H1 (cell line): ENCODE data around the gene SPDYE3. TPM values are rescaled to one million over a fixed set of nuclear protein-coding genes. Genes with fewer than 3 reads are reported as not detected.
"Not testable (repeated sequence)": the region's sequence is repeated elsewhere in the genome, so short reads cannot be mapped to it uniquely, and the experiment has no call there.

Source experiments
- CTCF ChIA-PET: fragments of 300-600 bp; sonication (Branson Sonifier 250); formaldehyde crosslinking; loops from one replicate; lab custom pipeline; 2021; ENCODE audit not compliant: partially characterized antibody; lab: Charles Lee
- POLR2A ChIA-PET: fragments of 300-600 bp; sonication (Branson Sonifier 250); formaldehyde crosslinking; loops from one replicate; lab custom pipeline; 2021; ENCODE audit warnings: inconsistent platforms; ENCODE audit not compliant: partially characterized antibody; lab: Charles Lee
- DNase-seq, 2 experiments: peaks; one replicate each; pipeline versions ENCODE4 v3.0.0 to v3.0.0-alpha.2; 2010 to 2022; ENCODE audit warnings: low spot score in 2 of 2, low read depth in 1 of 2, mixed read lengths in 1 of 2
- FAIRE-seq: peaks from 2 replicates; lab custom pipeline; 2011; peaks lifted over from hg19 to GRCh38; lab: Jason Lieb, UNC
- H2AFZ ChIP-seq: 2 replicates; pipeline ENCODE4 v1.8.1; 2012; ENCODE audit warnings: low read length, inconsistent platforms
- H2AK5ac ChIP-seq: 2 replicates; pipeline ENCODE4 v1.6.1; 2013; ENCODE audit warnings: low read depth, low read length
- H2BK120ac ChIP-seq: replicated peaks from 2 replicates; pipeline ENCODE3; 2013; ENCODE audit warnings: low read depth, low read length, inconsistent platforms
- H2BK12ac ChIP-seq: 2 replicates; pipeline ENCODE4 v1.6.1; 2013; ENCODE audit warnings: low read depth, low read length
- H2BK15ac ChIP-seq: 2 replicates; pipeline ENCODE4 v1.6.1; 2013; ENCODE audit warnings: low read length
- H2BK20ac ChIP-seq: 2 replicates; pipeline ENCODE4 v1.6.1; 2013; ENCODE audit warnings: low read length
- H2BK5ac ChIP-seq: 2 replicates; pipeline ENCODE4 v1.6.1; 2013; ENCODE audit warnings: low read depth, low read length
- H3K14ac ChIP-seq: 2 replicates; pipeline ENCODE4 v1.6.1; 2013; ENCODE audit warnings: inconsistent platforms; ENCODE audit not compliant: insufficient read length
- H3K18ac ChIP-seq: 2 replicates; pipeline ENCODE4 v1.6.1; 2013; ENCODE audit warnings: low read length; ENCODE audit errors: extremely low read depth
- H3K23ac ChIP-seq: 2 replicates; pipeline ENCODE4 v1.6.1; 2013; ENCODE audit warnings: inconsistent platforms; ENCODE audit not compliant: insufficient read length
- H3K23me2 ChIP-seq: 2 replicates; pipeline ENCODE4 v1.6.1; 2013; ENCODE audit warnings: low read depth, low read length
- H3K27ac ChIP-seq: 2 replicates; pipeline ENCODE4 v1.6.1; 2011; ENCODE audit warnings: low read depth, low read length, inconsistent platforms
- H3K27me3 ChIP-seq, 4 experiments: replicated peaks in 1 of 4; 1 replicate in 1 of 4; 2 replicates in 3 of 4; pipeline versions ENCODE4 v1.6.1 to v1.8.1; 2011 to 2013; ENCODE audit warnings: low read length in 3 of 4, mild to moderate bottlenecking in 3 of 4, inconsistent platforms in 2 of 4, mixed read lengths in 2 of 4, moderate library complexity in 1 of 4; ENCODE audit not compliant: control insufficient read depth in 3 of 4, insufficient read depth in 3 of 4; ENCODE audit errors: extremely low read depth in 1 of 4
- H3K36me3 ChIP-seq, 4 experiments: 2 replicates each; pipeline versions ENCODE4 v1.6.1 to v1.8.1; 2011 to 2013; ENCODE audit warnings: mild to moderate bottlenecking in 4 of 4, low read length in 3 of 4, moderate library complexity in 2 of 4, control low read depth in 1 of 4, inconsistent platforms in 1 of 4; ENCODE audit not compliant: insufficient read depth in 4 of 4, control insufficient read depth in 2 of 4
- H3K4ac ChIP-seq: replicated peaks from 2 replicates; pipeline ENCODE3; 2013; ENCODE audit warnings: low read length, low read depth, mixed read lengths, inconsistent platforms; ENCODE audit not compliant: insufficient read length
- H3K4me1 ChIP-seq, 4 experiments: replicated peaks in 1 of 4; 1 replicate in 1 of 4; 2 replicates in 3 of 4; pipeline versions ENCODE4 v1.6.1 to v1.8.1; 2011 to 2013; ENCODE audit warnings: low read length in 3 of 4, inconsistent platforms in 2 of 4, mixed read lengths in 1 of 4; ENCODE audit not compliant: insufficient read depth in 4 of 4, control insufficient read depth in 3 of 4
- H3K4me2 ChIP-seq, 2 experiments: 2 replicates each; pipeline versions ENCODE4 v1.6.1 to v1.8.1; 2011 to 2013; ENCODE audit warnings: low read depth in 2 of 2, low read length in 2 of 2, control low read depth in 1 of 2, inconsistent platforms in 1 of 2, mild to moderate bottlenecking in 1 of 2; ENCODE audit not compliant: insufficient read depth in 1 of 2
- H3K4me3 ChIP-seq, 4 experiments: fragments of 200-600, 300-600 bp in 1 of 4; sonication (generic), shearing (Covaris generic), sonication (Bioruptor Twin) in 1 of 4; 2 replicates each; pipeline versions ENCODE4 v1.5.1 to v1.8.1; 2011 to 2016; ENCODE audit warnings: low read length in 4 of 4, low read depth in 3 of 4, control low read depth in 2 of 4, inconsistent platforms in 2 of 4, mild to moderate bottlenecking in 2 of 4, mixed read lengths in 1 of 4, moderate library complexity in 1 of 4; ENCODE audit not compliant: insufficient read depth in 2 of 4; ENCODE audit errors: extremely low read depth in 1 of 4
- H3K56ac ChIP-seq: replicated peaks from 2 replicates; pipeline ENCODE3; 2013; ENCODE audit warnings: low read depth, mild to moderate bottlenecking, mixed read lengths, low read length, inconsistent platforms; ENCODE audit not compliant: insufficient read length
- H3K79me1 ChIP-seq: 2 replicates; pipeline ENCODE4 v1.6.1; 2013; ENCODE audit warnings: low read depth, low read length, control low read depth
- H3K79me2 ChIP-seq, 2 experiments: 2 replicates each; pipeline versions ENCODE4 v1.6.1 to v1.8.1; 2012 to 2013; ENCODE audit warnings: low read length in 2 of 2, mild to moderate bottlenecking in 2 of 2, inconsistent platforms in 1 of 2; ENCODE audit not compliant: insufficient read depth in 2 of 2, control insufficient read depth in 1 of 2
- H3K9ac ChIP-seq, 4 experiments: replicated peaks in 1 of 4; 1 replicate in 1 of 4; 2 replicates in 3 of 4; pipeline versions ENCODE4 v1.6.1 to v1.8.1; 2011 to 2013; ENCODE audit warnings: low read depth in 3 of 4, low read length in 3 of 4, control low read depth in 2 of 4, mild to moderate bottlenecking in 2 of 4, moderate library complexity in 2 of 4, inconsistent platforms in 1 of 4; ENCODE audit errors: extremely low read depth in 1 of 4
- H3K9me3 ChIP-seq, 2 experiments: 2 replicates each; pipeline versions ENCODE4 v1.6.1 to v1.8.1; 2012 to 2013; ENCODE audit warnings: mild to moderate bottlenecking in 2 of 2, moderate library complexity in 2 of 2, control low read depth in 1 of 2, inconsistent platforms in 1 of 2, low read depth in 1 of 2, low read length in 1 of 2, mixed read lengths in 1 of 2; ENCODE audit not compliant: insufficient read depth in 2 of 2
- H4K20me1 ChIP-seq, 2 experiments: replicated peaks in 1 of 2; 2 replicates each; pipeline versions ENCODE3 to v1.8.1; 2011 to 2013; ENCODE audit warnings: inconsistent platforms in 2 of 2, low read length in 2 of 2, mild to moderate bottlenecking in 1 of 2; ENCODE audit not compliant: insufficient read depth in 2 of 2, control insufficient read depth in 1 of 2
- H4K5ac ChIP-seq: 2 replicates; pipeline ENCODE4 v1.6.1; 2013; ENCODE audit warnings: low read length, low read depth, mixed read lengths, inconsistent platforms; ENCODE audit not compliant: insufficient read length
- H4K8ac ChIP-seq: 2 replicates; pipeline ENCODE4 v1.8.0; 2013; ENCODE audit warnings: mild to moderate bottlenecking, moderate library complexity, low read length, inconsistent platforms; ENCODE audit not compliant: insufficient read depth; ENCODE audit errors: extremely low read depth
- H4K91ac ChIP-seq: replicated peaks from 2 replicates; pipeline ENCODE3; 2013; ENCODE audit warnings: low read length, mixed read lengths, inconsistent platforms; ENCODE audit not compliant: insufficient read length
- GTF2F1 ChIP-seq: IDR thresholded peaks from 2 replicates; pipeline ENCODE4 v1.6.1; 2012; ENCODE audit warnings: low read depth, low read length, improper control_type of control experiment, borderline replicate concordance
- TAF7 ChIP-seq: optimal IDR thresholded peaks from 2 replicates; pipeline ENCODE3; 2011; ENCODE audit warnings: low read depth, mild to moderate bottlenecking, inconsistent platforms, low read length, moderate library complexity, borderline replicate concordance
- ZNF274 ChIP-seq: IDR thresholded peaks from 2 replicates; pipeline ENCODE4 v1.7.0; 2012; ENCODE audit warnings: low read length, borderline replicate concordance; ENCODE audit errors: extremely low read depth
- WGBS, 2 experiments: shearing (Covaris generic) in 1 of 2; methylation state at CpG; one replicate each; pipeline versions ENCODE4 v1.1.6 to v1.1.7; 2013 to 2015; ENCODE audit warnings: low lambda C conversion rate in 2 of 2, mixed read lengths in 2 of 2, inconsistent platforms in 1 of 2, low coverage in 1 of 2, missing lambda C conversion rate in 1 of 2; ENCODE audit not compliant: insufficient replicate concordance in 2 of 2, insufficient coverage in 1 of 2, insufficient read length in 1 of 2; ENCODE audit errors: extremely low coverage in 1 of 2, missing lambda C conversion rate in 1 of 2; 5-methylcytosine and 5-hydroxymethylcytosine counted together
- polyA plus RNA-seq, 7 experiments: library from polyadenylated mRNA; depleted of rRNA in 3 of 7; stranded (reverse) in 5 of 7; unstranded in 2 of 7; fragments of >200 nt in 5 of 7; fragments of 200-250 nt in 2 of 7; gene quantifications; 1 replicate in 5 of 7; 2 replicates in 1 of 7; 4 replicates in 1 of 7; pipeline versions ENCODE4 v1.2.1 to v1.2.3, GENCODE V29; 2011 to 2013; ENCODE audit warnings: missing spikeins in 2 of 7, mixed read lengths in 2 of 7
- total RNA-seq: library from RNA; stranded (reverse); fragmentation: NEBNext Ultra II Directional; extraction: Animal tissue kit (Norgen Biotek cat#: 25700); gene quantifications from 2 replicates; pipeline ENCODE4 v1.2.1, GENCODE V29; 2021

SPDYE3 gene
- total and polyA plus RNA-seq, 2 of the 8 experiments (the other 6 are each of a cell fraction or from before 2014, with no cell fraction given): not detected

GRCh38 chr7:100363098-100363497, 55.6 kb downstream of the SPDYE3 start (continued):
- TF ChIP-seq ZNF274: no peak
- no peak for TF ChIP-seq GTF2F1
- TF ChIP-seq TAF7: no peak

GRCh38 chr7:100363797-100364196, 56.3 kb downstream of the SPDYE3 start:
- not testable (repeated sequence) for H3K79me2 ChIP-seq, H2BK15ac ChIP-seq, H3K23me2 ChIP-seq, H3K18ac ChIP-seq, H2BK12ac ChIP-seq, H2BK20ac ChIP-seq, H3K23ac ChIP-seq, H3K56ac ChIP-seq, H4K91ac ChIP-seq, H4K20me1 ChIP-seq, H4K5ac ChIP-seq, DNase-seq, H3K14ac ChIP-seq, H2AK5ac ChIP-seq, H3K4me3 ChIP-seq, H3K79me1 ChIP-seq, H2BK5ac ChIP-seq, H3K4me1 ChIP-seq, H3K9ac ChIP-seq, H3K4ac ChIP-seq, H3K27ac ChIP-seq, H3K27me3 ChIP-seq, H4K8ac ChIP-seq, FAIRE-seq, H2AFZ ChIP-seq, H2BK120ac ChIP-seq, H3K9me3 ChIP-seq, H3K4me2 ChIP-seq
- 94% methylated on average over 7 of the region's 7 CpGs; no CpG with 5 or more reads in 1 of the 2 experiments for WGBS, 2 experiments
- peaks cover 16 to 64% (median 35%) of the 10 kb centered on the region in 4 experiments for H3K36me3 ChIP-seq
- CTCF ChIA-PET: interaction anchor here (1.1 to 1.3 kb wide), 2 partner anchors 19 to 43 kb away, joined by 3 read pairs; no protein-coding TSS in a partner anchor
- POLR2A ChIA-PET: interaction anchor here (0.6 to 2.5 kb wide), 4 partner anchors 9 to 336 kb away, joined by 3 to 12 read pairs (median 6); no protein-coding TSS in a partner anchor
